ENCODE data around the gene OR2F2. TPM values are rescaled to one million over a fixed set of nuclear protein-coding genes. Genes with fewer than 3 reads are reported as not detected.

Gene OR2F2
- total RNA-seq, 1 experiment from 2014 or later = not detected

DNA sequence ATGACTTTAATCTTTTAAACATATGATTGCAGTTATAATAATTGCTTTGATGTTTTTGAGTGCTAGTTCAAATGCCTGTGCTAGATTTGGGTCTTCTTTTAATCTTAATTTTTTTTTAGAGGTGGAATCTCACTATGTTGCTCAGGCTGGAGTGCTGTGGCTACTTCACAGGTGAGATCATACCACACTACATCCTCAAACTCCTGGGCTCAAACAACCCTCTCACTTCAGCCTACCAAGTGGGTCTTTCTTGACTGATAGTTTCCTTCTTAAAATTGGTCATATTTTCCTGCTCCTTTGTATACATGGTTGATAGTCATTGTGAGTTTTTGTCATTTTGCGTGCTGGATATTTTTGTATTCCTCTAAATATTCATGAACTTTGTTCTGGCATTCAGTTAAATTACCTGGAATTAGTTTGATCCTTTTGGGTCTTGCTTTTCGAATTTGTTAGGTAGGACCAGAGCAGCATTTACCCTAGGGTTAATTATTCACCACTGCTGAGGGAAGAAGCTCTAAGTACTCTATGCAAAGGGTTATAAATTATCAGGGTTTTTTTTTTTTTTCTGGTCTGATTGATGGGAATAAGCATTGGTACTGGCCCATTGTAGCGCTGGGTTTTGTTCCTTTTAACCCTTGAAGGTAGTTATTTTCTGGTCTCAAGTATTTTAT lies 21.0 kb upstream of the OR2F2 start:
- no peak for DNase-seq (ENCODE audit: low spot score)

GRCh38 chr7:143914938-143915652 lies 19.9 kb upstream of the OR2F2 start:
- no peak for DNase-seq (ENCODE audit: low spot score)

DNA sequence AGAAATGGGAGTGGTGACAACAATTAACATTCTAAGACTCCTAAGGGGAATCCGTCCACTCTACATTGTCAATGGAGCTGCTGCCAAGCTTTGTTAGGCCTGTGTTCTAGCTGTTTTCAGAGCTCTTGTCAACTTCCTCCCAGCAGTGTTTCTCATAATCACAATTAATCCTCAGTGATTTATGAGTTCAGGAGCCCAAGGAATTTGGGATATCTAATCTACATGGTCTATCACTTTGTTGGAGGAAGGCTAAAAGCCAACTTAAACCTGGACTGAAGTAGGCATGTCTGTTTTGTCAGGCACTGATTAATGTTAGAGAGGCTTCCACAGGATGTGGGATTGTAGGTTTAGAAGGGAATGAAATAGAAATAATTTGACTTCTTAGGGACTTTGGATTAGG lies 10.2 kb upstream of the OR2F2 start:
- no peak for DNase-seq (ENCODE audit: low spot score)

DNA sequence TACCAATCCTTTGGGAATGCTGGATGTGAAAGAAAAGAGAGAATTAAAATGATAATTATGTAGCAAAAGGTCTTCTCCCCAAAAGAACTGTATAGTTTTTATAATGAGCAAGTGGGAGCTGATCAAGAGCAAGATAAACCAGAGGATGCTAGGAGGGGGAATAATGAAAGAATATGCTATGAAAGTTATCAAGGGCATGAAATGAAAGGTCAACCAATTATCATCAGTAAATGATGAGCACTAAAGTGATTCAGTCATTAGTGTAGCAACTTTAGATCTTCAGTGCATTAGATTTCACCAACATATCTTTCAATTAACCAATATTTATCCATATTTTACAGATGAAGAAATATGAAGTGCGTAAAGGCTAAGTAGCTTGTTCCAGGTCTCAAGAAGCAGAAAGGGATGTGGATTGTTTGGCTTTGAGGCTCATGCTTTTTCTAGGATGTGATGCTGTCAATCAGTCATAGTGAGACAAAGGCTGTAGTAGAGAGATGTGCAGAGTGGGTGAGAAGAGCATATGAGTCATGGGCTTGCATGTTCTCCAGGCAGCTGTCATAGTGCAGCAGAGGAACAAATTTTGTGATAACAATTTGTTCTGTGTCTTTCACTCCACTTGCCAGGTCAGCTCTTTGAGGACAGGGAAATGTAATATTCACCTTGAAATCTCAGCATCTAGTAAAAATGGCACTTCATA lies 5.7 kb upstream of the OR2F2 start:
- no peak for DNase-seq (ENCODE audit: low spot score)

- DNase-seq (ENCODE audit: low spot score) = no peak
These were observed 3.3 kb upstream of the OR2F2 start for GRCh38 chr7:143931739-143932138.

- no peak for DNase-seq (ENCODE audit: low spot score)
These were observed 1.3 kb downstream of the OR2F2 start for GRCh38 chr7:143936087-143937009.

DNA sequence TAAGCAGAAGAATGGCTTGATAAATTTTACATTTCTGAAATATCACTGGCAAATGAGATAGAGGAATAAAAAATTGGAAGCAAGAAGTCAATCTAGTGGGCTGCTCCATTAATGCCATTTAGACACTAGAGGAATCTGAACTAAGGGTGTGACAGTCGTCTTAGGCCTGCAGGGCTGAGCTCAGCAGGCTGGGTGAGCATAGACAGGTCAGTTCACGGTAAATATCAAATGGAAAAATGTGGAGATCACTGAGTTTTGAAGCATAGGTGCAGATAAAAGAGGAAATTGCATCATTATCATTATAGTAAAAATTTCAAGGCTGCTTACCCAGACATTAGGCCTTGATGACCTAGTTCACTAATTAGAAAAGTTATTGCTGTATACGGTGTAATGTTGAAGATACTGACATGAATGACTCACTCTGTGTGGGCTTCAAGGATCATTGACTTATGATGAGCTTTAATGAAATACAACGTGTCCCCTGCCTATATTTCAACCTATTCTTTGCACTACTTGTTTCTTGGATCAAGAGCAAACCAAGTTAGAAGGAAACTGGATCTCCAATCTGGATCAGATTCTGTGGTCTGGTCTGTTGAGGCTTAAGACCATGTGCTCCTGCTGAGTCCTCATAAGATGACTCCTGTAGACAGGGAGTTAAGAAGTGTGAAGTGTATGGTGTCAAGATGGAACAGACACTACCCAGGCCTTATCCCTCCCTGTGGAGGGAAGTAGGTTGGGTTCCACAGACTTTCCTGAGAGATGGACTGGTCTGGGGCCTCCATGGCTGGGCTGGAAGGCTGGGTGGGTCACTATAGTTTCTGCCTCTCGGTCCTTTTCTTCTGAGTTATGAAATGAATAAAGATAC lies 3.6 kb downstream of the OR2F2 start:
- DNase-seq (ENCODE audit: low spot score) = no peak

DNA sequence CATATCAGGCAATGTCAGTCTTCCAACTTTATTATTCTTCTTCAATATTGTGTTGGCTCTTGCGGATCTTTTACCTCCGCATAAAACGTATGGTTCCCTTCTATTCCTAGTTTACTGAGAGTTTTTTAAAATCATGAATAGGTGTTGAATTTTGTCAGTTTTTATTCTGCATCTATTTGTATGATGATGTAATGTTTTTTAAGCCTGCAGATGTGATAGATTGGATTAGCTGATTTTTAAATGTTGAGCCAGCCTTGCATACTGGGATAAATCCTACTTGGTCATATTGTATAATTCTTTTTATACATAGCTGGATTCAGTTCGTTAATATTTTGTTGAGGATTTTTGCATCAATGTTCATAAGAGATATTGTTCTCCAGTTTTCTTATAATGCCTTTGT lies 10.4 kb downstream of the OR2F2 start:
- DNase-seq (ENCODE audit: low spot score) = no peak

- DNase-seq (ENCODE audit: low spot score) = no peak
These were observed 12.1 kb downstream of the OR2F2 start for GRCh38 chr7:143947111-143947510.

GRCh38 chr7:143948733-143949132 lies 13.7 kb downstream of the OR2F2 start:
- DNase-seq (ENCODE audit: low spot score) = no peak

DNA sequence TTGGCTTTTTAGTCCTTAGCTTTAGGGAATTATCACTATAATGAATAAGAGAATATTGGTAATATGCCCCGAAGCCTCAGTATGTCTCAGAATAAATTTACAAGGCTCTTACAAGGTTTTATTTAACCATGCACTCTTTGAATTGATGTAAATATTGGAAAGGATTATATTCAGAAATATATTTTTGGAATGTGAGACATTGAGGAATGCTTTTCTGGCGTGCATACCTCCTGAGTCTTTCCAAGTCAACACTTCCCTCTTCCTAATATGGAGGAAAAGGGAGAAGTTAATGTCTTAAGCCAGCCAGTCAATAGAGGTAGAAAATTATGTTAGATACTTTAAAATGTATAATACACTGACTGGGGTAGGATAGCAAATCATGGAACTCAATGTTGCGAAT lies 18.4 kb downstream of the OR2F2 start:
- DNase-seq (ENCODE audit: low spot score) = no peak

DNA sequence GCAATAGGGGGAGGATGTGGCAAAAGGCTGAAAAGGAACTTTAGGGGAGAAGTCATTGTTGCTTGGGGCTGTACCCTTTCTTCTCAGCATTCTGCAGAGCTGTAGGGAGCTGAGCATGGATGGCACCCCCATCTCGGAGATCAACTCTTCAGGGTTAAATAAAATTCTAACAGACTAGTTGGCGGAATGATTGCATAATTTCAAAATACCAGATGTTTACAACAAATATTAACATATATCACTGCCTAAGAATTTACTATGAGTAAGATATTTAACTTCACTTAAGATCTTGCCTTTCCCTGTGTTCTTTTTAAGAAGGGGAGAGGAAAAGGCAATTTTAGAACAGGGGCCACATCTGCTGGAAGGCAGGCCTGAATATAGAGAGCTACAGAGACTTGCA lies 19.1 kb downstream of the OR2F2 start:
- no peak for DNase-seq (ENCODE audit: low spot score)

DNA sequence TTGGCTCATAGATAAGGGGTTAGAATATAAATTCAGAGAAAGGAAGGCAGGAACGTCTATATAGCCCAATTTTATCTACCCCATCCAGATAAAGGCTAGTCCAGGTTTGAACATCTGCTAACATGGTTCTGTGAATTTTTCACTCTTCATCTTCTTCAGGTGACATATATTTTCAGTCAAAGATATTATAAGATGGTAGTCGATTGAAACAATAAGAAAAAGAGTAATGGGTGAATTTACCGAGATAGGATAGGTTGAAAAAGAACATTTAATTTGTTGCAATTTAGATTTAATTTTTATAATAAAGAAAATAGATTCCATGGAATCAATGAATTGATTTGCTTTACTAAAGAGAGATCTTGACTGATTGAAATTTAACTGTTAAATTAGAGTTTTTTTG lies 19.5 kb downstream of the OR2F2 start, which contains the start of gene OR2F1:
TSS of gene OR2F1 (plus strand) at position 301 of the 400 bp plus-strand sequence. CDS start 5,127 bp downstream, outside the sequence.
- no peak for DNase-seq (ENCODE audit: low spot score)

DNA sequence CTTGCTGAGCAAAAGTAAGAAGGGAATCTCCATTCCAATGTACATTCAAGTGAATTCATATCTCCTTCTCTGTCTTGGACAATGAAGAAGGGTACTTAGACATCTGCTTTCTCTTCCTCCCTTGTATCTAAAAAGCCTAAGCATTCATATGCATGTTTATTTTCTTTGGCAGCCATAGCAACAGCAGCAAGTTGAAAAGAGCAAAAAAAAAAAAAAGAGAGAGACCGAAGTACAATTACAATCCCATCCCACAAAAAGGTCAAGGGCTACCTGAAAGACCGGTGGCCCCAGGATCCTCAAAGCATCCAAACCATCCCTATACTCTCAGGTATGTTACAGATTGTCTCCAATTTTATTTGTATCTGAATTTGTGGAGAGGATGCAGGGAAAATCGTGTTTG lies 23.7 kb downstream of the OR2F2 start:
- DNase-seq (ENCODE audit: low spot score) = no peak

GRCh38 chr7:143960813-143961610 lies 26.0 kb downstream of the OR2F2 start:
- no peak for DNase-seq (ENCODE audit: low spot score)

DNA sequence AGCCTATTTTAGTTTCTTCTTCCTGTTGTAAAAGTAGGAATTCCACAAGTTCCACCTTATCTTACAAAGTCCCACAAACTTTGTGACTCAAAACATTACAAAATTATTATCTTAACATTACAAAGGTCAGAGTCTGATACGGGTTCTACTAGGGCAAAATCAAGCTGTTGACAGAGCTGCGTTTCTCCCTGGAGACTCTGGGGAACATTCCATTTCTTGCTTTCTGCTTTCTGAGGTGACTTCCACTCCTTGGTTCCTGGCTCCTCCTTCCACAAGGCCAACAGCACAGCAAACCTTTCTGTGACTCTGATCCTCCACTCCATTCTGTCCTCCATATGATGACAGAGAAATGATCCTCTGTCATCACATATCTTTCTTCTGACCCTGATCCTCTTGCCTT lies 30.2 kb downstream of the OR2F2 start:
- DNase-seq (ENCODE audit: low spot score) = no peak

- DNase-seq (ENCODE audit: low spot score) = peak; percentile 14
These were observed 32.4 kb downstream of the OR2F2 start for GRCh38 chr7:143967398-143967797.

GRCh38 chr7:143973870-143974416 lies 38.9 kb downstream of the OR2F2 start:
- no peak for DNase-seq (ENCODE audit: low spot score)

GRCh38 chr7:143974459-143974858 lies 39.4 kb downstream of the OR2F2 start:
- peak; percentile 96 for DNase-seq (ENCODE audit: low spot score)

All from HT-29 (cell line).